CD4-positive, alpha-beta T cell treated with Interleukin-6 at 100 ng/mL for 8 hours (primary cell): Measurements from ENCODE around the gene GLT8D2.

ENCODE experiments used
- DNase-seq: peaks from one replicate; pipeline ENCODE4 v3.0.0-alpha.2; 2020; ENCODE audit warnings: mixed read lengths, low spot score

GLT8D2 gene

GRCh38 chr12:104049903-104050356 is at the start of gene GLT8D2:
GLT8D2 (minus strand) TSS chr12:104050187; CDS start chr12:104019648, 30,539 bp downstream.
- DNase-seq, result no peak

DNA sequence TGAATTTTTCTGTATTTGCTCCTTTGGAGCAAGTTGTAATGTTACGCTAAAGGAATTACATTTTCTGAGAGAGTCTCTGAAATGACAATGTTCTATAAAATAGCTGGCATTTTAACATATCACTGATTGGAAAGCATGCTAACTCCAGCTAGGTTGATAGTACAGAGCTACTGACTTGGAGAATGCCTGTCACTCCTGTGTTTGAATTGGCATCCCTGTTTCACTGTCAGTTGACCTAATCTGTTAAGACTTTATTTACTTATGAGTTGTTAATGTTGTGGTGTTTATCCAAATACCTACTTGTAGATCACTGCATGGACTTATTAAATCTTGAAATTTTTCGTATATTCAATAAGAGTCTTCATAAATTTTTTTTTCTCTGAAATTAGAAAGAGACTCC is 48.0 kb upstream of the GLT8D2 start:
- DNase-seq, result no peak

GRCh38 chr12:104095289-104095688 is 45.3 kb upstream of the GLT8D2 start:
- no peak for DNase-seq

DNA sequence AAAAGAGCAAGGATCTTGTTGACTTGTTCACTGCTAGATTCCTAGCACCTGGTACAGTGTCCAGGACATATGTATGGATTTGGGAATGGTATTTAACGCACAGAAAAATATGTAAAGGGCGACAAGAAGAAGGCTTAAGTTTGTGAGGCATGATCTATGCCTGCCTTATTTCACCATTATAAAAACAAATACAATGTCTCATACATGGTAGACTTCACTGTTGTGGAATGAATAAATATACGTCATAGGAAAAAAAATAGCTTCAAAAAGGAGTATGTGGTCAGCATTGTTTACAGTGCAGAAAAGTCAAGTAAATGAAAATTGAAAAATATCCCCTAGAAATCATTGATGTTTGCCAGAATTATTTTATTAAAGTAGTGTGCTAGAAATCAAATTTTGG is 44.3 kb upstream of the GLT8D2 start:
- DNase-seq, result no peak

- DNase-seq, result no peak
Observed at GRCh38 chr12:104091136-104091535, 41.1 kb upstream of the GLT8D2 start.

DNA sequence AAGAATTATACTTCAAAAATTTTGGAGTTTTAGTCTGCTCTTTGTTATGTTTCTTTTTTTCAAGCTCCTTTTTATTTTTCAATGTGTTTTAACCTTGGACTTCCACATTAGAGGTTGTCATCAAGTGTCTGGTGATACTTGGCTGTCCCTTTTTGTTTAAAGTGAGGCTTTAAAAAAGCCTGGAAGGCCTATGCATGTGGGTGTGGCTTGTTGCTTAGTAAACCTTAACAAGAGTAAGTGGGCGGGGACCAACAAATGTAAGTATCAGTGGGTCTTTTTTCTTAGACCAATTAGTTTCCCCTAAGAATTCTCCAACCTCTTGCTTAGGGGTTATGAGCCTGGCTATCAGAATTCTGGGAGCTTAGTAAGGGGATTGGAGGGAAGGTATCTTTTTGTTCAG is 40.7 kb upstream of the GLT8D2 start:
- no peak for DNase-seq

- DNase-seq, result no peak
Observed at GRCh38 chr12:104083769-104084475, 33.9 kb upstream of the GLT8D2 start.

GRCh38 chr12:104080764-104081163 is 30.8 kb upstream of the GLT8D2 start:
- DNase-seq, result no peak

DNA sequence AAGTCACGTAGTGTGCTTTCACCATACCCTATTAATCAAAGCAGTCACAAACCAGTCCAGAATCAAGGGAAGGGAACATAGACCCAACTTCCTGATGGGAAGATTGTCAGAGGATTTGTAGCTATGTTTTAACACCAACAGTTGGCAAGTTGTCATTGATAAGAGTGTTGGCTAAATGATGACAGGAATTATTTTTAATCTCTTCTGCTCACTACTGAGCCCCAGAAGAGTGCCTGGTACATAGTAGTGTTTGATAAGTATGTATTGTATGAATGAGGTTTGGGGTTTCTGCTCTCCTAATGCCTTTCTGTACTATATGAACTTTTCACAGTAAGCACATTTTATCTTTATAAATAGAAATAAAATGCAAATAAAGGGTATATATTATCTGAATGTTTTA is 29.0 kb upstream of the GLT8D2 start:
- no peak for DNase-seq

- DNase-seq, result no peak
Observed at GRCh38 chr12:104073699-104074098, 23.7 kb upstream of the GLT8D2 start.

DNA sequence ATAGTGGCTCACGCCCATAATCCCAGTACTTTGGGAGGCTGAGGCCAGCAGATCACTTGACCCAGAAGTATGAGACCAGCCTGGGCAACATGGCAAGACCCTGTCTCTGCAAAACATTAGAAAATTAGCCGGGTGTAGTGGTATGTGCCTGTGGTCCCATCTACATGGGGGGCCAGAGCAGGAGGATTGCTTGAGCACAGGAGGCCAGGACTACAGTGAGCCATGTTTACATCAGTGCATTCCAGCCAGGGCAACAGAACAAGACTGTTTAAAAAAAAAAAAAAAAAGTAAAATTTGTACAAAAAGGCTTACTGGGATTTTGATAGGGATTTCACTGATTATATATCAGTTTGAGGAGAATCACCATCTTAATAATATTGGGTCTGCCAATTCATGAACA is 22.1 kb upstream of the GLT8D2 start:
- DNase-seq, result no peak

DNA sequence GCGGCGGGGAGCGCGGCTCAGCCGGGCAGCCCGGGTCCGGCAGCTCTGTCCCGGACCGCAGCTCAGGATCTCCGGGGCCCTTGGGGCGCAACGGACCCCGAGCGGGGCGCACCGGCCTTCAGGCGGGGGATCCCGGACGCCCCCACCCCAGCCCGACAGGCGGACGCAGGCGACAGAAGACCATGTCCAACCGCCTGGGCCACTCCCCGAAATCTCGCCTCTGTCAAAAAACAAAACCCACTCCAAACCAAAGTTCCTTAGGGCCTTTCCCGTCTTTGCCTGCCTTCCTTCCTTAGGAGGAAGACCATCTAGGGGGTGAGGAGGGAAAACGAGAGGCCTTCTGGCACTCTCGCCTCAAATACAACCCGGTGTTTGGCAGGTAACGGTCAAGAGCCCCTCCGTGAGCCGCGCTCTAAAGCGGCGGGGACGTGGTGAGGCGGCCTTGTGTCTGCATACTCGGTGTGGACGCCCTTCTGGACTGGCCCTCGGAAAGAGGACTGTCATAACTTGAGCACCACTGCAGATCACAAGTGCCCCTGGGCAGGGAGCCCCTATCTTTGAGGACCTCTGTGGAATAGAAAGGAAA is 14.9 kb upstream of the GLT8D2 start:
- no peak for DNase-seq

GRCh38 chr12:104064031-104064841 is 14.2 kb upstream of the GLT8D2 start, which contains the start of gene HCFC2:
HCFC2 (plus strand) TSS chr12:104064531; CDS start chr12:104064561, 30 bp downstream.
- DNase-seq, result peak; percentile 82

GRCh38 chr12:104063712-104064030 is 13.7 kb upstream of the GLT8D2 start:
- no peak for DNase-seq

- DNase-seq, result no peak
Observed at GRCh38 chr12:104060791-104061190, 10.8 kb upstream of the GLT8D2 start.

- no peak for DNase-seq
Observed at GRCh38 chr12:104059963-104060362, 10.0 kb upstream of the GLT8D2 start.

DNA sequence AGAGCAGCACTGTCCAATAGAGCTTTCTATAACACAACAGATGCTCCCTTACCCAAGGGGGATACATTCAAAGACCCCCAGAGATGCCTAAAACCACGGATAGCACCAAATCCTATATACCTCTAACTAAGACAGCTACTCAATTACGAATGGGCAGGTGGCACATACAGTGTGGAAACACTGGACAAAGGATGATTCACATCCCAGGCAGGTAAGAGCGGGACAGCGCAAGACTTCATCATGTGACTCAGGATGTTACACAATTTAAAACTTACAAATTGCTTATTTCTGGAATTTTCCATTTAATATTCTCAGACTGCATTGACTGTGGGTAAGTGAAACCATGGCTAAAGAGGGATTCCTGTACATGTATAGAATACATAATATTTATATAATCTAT is 8.8 kb upstream of the GLT8D2 start:
- no peak for DNase-seq

DNA sequence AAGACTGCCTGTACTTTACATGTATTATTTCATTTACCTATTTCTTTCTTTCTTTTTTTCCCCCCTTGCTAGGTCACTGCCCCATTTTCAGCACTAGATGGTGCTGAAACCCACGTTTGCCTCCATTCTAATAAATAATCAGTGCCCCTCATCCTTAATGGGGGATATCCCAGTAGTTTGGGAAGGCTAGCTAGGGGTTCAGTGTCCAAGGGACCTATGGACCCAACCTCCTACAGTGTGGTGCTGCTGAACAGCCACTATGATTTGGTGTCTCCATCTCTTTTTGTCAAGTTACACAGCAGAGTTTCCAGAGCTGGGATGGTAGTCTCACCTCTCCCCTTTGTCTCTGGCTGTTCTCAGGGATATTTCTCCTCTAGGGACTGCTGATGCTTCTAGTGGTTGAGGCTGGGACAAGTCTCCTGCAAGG is 7.8 kb upstream of the GLT8D2 start:
- DNase-seq, result peak; percentile 14

- no peak for DNase-seq
Observed at GRCh38 chr12:104056419-104056972, 6.5 kb upstream of the GLT8D2 start.

DNA sequence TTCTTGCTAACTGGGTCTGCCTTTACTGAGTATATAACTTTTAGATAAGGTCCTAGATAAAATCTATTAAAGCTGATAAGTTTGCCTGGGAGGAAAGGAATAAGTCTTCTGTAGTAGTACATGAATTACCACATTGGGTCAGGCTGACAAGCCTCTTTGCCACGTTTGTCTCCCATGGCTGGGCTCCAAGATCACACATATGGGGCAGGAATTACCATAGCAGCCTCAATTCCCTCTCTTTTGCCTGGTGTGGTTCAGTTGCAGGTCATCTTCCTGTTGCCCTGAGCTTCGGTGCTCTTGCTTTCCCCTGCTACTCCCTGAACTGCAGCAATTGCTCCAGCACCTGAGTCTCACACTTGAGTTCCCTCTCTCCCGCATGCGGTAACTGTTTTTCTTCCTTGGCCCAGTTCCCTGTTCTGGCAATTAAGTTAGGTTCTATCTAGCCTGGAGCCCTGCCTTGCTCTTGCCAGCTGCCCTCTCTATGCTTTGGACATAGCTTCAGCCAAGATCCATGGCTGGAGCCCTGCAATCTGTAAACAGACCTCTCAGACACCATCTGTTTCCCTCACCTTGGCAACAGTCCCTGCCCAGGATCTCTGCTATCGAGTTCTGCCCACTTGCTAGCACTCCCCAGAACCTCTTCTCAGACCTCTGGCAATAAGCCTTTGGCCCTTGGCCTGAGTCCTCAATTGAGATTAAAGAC is 5.8 kb upstream of the GLT8D2 start:
- DNase-seq, result no peak

DNA sequence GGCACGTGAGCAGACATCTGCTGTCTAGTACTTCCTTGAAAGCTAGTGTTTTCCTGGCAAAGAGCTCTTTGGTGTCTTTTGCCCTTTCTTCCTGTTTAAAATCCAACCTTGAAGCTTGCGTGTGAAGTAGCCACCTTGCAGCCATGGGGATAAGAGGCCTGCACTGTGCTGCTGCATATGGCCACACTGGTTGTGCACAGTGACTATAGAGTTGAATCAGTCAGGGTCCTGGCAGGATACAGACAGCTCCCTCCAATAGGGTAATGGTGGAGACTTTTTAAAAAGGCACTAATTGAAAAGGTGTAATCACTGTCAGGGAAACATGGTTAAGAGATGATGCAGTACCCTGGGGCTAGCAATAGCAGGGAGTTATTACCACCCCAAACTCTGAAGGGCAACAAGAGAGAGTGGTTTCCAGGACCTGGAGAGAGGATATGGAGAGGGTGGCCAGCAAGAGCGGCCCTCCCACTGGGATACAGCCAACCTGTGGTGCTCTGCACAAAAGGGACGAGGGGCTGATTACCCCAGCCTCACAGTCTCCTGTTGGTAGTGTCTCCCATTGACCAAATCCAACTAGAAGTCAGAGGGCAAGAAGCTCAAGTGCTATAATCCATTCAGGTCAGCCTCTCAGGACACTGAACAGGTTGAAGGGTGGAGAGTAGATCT is 4.8 kb upstream of the GLT8D2 start:
- no peak for DNase-seq

DNA sequence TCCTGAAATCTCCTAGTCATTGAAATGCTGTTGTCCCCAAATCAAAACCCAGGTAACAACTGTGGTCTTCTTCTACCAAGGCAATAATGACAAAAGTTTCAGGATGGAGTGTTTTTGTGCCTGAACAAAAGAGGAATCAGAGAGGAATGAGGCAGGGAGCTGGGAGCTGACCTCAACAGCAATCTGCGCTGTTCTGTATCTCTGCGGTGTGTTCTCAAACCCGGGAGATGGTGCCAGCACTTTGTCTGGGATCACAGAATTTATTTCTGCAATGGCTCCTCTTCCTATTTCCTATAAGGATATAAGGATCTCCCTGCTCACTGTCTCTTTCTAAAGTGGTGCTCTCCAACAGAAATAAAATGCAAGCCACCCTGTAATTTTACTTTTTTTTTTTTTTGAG is 449 bp upstream of the GLT8D2 start:
- no peak for DNase-seq
